Esophagus (tissue), 2 donors: ENCODE results near the gene SMAP2. TPM values are rescaled to one million over a fixed set of nuclear protein-coding genes. Genes with fewer than 3 reads are reported as not detected.
A peak's percentile ranks its signal among the peaks of the same experiment; 100 is the strongest.

Experiments
- H3K27ac ChIP-seq, 2 donors: one replicate each; pipeline ENCODE4 v1.5.1; 2013; ENCODE audit warnings: low read depth in 2 of 2, mild to moderate bottlenecking in 2 of 2, inconsistent platforms in 1 of 2, low read length in 1 of 2, moderate library complexity in 1 of 2
- H3K27me3 ChIP-seq, 2 donors: one replicate each; pipeline ENCODE4 v1.6.1; 2013; ENCODE audit warnings: low read length in 2 of 2, control low read depth in 1 of 2, mild to moderate bottlenecking in 1 of 2; ENCODE audit not compliant: insufficient read depth in 2 of 2, control insufficient read depth in 1 of 2
- H3K36me3 ChIP-seq, 2 donors: one replicate each; pipeline ENCODE4 v1.6.1; 2013; ENCODE audit warnings: low read length in 1 of 2; ENCODE audit not compliant: control insufficient read depth in 2 of 2, insufficient read depth in 2 of 2
- H3K4me1 ChIP-seq, 2 donors: one replicate each; pipeline ENCODE4 v1.6.1; 2013; ENCODE audit warnings: low read length in 1 of 2; ENCODE audit not compliant: control insufficient read depth in 2 of 2, insufficient read depth in 2 of 2
- H3K4me3 ChIP-seq, 2 donors: one replicate each; pipeline ENCODE4 v1.5.1; 2013; ENCODE audit warnings: low read length in 2 of 2, mild to moderate bottlenecking in 2 of 2, low read depth in 1 of 2, moderate library complexity in 1 of 2
- H3K9me3 ChIP-seq, 2 donors: one replicate each; pipeline ENCODE4 v1.6.1; 2013; ENCODE audit warnings: mild to moderate bottlenecking in 2 of 2, low read depth in 1 of 2, low read length in 1 of 2, moderate library complexity in 1 of 2; ENCODE audit not compliant: control insufficient read depth in 2 of 2, insufficient read depth in 1 of 2
- WGBS, 2 donors: extraction: QIAGEN DNeasy Blood & Tissue Kit; methylation state at CpG; one replicate each; pipeline ENCODE4 v1.1.7; 2013; 5-methylcytosine and 5-hydroxymethylcytosine counted together
- polyA plus RNA-seq, 2 donors: library from polyadenylated mRNA; stranded (reverse); fragments of 200-250 nt; gene quantifications; one replicate each; pipeline ENCODE4 v1.2.3, GENCODE V29; 2013
- donor health status: healthy with polysubstance abuse.
- donor health status: Bipolar disorder and iron deficiency.

The SMAP2 gene
- polyA plus RNA-seq, 2 donors, result 9.1 to 14.2 TPM

GRCh38 chr1:40450495-40451237, 77.1 kb downstream of the SMAP2 start:
- Histone ChIP-seq H3K4me3 (peak overlapping the region; percentile 74 to 76), H3K36me3 (no peaks in the 10 kb centered on the region), H3K27ac (peak overlapping the region in 1 of 2 donors; percentile 81), H3K9me3 (peaks cover 0 to 2% of the 10 kb centered on the region in 2 donors), H3K27me3 (no peaks in the 10 kb centered on the region), H3K4me1 (no peaks in the 10 kb centered on the region)
- WGBS, 2 donors, result 21 to 23% methylated on average over 22 of the region's 22 CpGs

GRCh38 chr1:40451238-40451585, 77.7 kb downstream of the SMAP2 start:
- no peaks in the 10 kb centered on the region for H3K36me3 ChIP-seq
- no peaks in the 10 kb centered on the region for H3K4me1 ChIP-seq
- H3K27ac ChIP-seq, result no peak overlapping the region
- H3K4me3 ChIP-seq, result no peak overlapping the region
- H3K9me3 ChIP-seq, result peaks cover 0 to 2% of the 10 kb centered on the region in 2 donors
- 81 to 91% methylated on average over 1 of the region's 1 CpG for WGBS, 2 donors
- H3K27me3 ChIP-seq, result no peaks in the 10 kb centered on the region

DNA sequence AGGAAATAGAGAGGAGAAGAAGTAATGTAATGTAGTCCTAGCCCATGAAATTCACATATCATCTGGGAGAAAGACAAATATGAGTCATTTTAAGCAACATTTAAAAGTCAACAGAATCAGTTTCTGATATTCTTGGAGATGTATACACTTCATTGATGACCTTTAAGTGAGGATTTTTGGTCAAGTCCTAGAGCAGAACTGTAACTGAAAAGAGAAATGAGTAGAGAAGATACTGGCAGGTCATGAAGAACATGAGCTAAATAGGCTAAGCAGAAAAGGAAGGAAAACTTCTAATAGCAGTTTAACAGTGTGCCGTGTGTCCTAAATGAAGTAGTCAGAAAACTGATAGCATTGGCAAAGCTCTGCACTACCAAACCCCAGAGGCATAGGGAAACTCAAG, 81.3 kb downstream of the SMAP2 start:
- H3K36me3 ChIP-seq, result peaks cover 0 to 2% of the 10 kb centered on the region in 2 donors
- no peaks in the 10 kb centered on the region for H3K27me3 ChIP-seq
- H3K9me3 ChIP-seq, result peaks cover 0 to 4% of the 10 kb centered on the region in 2 donors
- H3K4me3 ChIP-seq, result no peak overlapping the region
- no peaks in the 10 kb centered on the region for H3K4me1 ChIP-seq
- WGBS, 2 donors, result 55 to 94% methylated on average over 1 of the region's 1 CpG
- no peak overlapping the region for H3K27ac ChIP-seq

- Histone ChIP-seq H3K27ac (no peak overlapping the region), H3K27me3 (no peaks in the 10 kb centered on the region), H3K4me1 (no peaks in the 10 kb centered on the region), H3K4me3 (no peak overlapping the region), H3K36me3 (peaks cover 0 to 2% of the 10 kb centered on the region in 2 donors), H3K9me3 (peaks cover 13 to 26% of the 10 kb centered on the region in 2 donors)
- 94 to 99% methylated on average over 3 of the region's 3 CpGs for WGBS, 2 donors
These were observed 89.5 kb downstream of the SMAP2 start for GRCh38 chr1:40462956-40463590.

DNA sequence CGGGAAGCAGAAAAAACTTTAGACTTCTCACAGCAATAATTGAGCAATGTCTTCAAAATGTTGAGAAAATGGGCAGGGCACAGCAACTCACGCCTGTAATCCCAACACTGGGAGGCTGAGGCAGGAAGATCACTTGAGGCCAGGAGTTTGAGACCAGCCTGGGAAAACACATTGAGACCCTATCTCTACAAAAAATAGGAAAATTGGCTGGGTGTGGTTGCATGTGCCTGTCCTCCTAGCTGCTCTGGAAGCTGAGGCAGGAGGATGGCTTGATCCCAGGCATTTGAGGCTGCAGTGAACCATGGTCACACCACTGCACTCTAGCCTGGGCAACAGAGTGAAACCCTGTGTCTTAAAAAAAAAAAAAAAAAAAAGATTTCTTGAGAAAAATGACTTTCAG, 95.8 kb downstream of the SMAP2 start:
- Histone ChIP-seq H3K9me3 (peaks cover 9 to 12% of the 10 kb centered on the region in 2 donors), H3K27me3 (no peaks in the 10 kb centered on the region), H3K36me3 (no peaks in the 10 kb centered on the region), H3K27ac (no peak overlapping the region), H3K4me3 (no peak overlapping the region), H3K4me1 (no peaks in the 10 kb centered on the region)
- 93 to 97% methylated on average over 2 of the region's 2 CpGs for WGBS, 2 donors

Other genes starting within 250 kb of the SMAP2 start
- 1 to 10 TPM; 4.7 to 5.6 TPM for gene RLF, start 212.3 kb upstream of the SMAP2 start, polyA plus RNA-seq
- not detected for gene TMCO2, start 125.8 kb upstream of the SMAP2 start, polyA plus RNA-seq
- gene ZMPSTE24, start 115.5 kb upstream of the SMAP2 start, polyA plus RNA-seq, result 10 to 100 TPM; 14.4 to 18.7 TPM
- 1 to 10 TPM in 1 of 2 donors, under 1 TPM in 1; 0.54 to 1.3 TPM for gene COL9A2, start 56.4 kb upstream of the SMAP2 start, polyA plus RNA-seq
- gene ZFP69B, start 76.7 kb downstream of the SMAP2 start, polyA plus RNA-seq, result under 1 TPM; 0.46 to 0.49 TPM
- gene ZFP69, start 103.6 kb downstream of the SMAP2 start, polyA plus RNA-seq, result 1 to 10 TPM; 1.4 to 3.1 TPM
- 1 to 10 TPM; 3.6 to 4.3 TPM for gene EXO5, start 135.0 kb downstream of the SMAP2 start, polyA plus RNA-seq
- 1 to 10 TPM; 1.3 to 1.7 TPM for gene ZNF684, start 157.9 kb downstream of the SMAP2 start, polyA plus RNA-seq